Kidney tubule cell (primary cell): Measurements from ENCODE around the gene CA5A.
"Not testable (repeated sequence)": the region's sequence is repeated elsewhere in the genome, so short reads cannot be mapped to it uniquely, and the experiment has no call there.

ENCODE experiments used
- DNase-seq: peaks from one replicate; pipeline ENCODE4 v3.0.0-alpha.2; 2018; ENCODE audit warnings: low spot score

The CA5A gene

DNA sequence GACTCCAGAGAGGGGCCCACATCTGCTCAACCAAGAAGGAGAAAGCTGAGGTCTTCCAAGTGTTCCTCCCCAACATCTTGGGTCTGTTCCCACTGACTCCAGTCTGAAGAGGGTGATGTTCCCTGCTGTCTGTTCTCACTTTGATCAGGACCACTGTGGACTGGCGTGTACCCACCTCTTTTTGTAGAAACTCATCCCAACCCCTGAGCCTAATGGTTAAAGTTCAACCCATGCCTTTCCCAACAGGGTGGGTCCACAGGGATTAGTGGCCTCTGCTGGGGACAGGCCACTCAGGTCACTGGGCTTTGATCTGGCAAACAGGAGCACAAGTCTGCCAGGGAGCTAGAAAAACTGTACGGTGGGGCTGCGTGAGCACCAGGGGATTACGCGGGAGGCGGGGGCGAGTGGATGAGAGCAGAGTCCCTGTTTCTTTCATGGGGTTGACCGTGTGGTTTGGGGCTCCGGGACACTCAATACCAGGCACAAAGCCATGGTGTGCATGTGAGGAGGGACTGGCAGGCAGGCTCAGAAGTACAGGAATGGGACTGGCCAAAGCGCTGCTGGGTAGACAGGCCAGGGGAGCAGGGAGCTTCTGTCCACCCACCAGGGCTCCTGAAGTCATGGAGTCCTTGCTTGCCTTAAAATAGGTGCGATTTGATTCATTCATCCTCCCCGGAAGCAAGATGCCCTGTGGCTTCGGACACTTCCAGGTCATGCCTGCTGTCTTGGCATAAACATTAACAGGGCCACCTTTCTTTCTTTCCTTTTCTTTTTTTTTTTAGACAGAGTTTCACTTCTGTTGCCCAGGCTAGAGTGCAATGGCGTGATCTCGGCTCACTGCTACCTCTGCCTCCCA lies at the start of gene CA5A:
Gene CA5A (minus strand): TSS at position 155 of the 856 bp plus-strand sequence. CDS start 79 bp downstream, at position 76.
- DNase-seq = no peak

DNA sequence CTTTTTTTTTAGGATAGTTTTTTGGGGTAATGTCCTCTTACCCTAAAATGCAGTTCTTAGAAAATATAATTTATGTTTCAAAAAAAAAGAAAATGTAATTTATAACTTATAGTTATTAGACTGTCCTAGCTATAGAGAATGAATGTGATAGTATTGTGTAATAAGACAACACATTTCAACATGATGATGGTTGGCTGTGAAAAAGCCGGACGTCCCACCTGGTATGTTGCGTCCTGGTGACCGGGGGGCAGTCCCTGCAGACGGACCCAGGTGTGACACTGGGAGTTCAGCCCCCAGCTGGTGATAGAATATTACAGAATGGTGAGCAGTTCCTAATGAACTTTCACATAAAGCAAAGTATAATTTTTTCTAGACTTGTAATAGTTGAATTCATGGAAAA lies 49.2 kb upstream of the CA5A start:
- not testable (repeated sequence) for DNase-seq

DNA sequence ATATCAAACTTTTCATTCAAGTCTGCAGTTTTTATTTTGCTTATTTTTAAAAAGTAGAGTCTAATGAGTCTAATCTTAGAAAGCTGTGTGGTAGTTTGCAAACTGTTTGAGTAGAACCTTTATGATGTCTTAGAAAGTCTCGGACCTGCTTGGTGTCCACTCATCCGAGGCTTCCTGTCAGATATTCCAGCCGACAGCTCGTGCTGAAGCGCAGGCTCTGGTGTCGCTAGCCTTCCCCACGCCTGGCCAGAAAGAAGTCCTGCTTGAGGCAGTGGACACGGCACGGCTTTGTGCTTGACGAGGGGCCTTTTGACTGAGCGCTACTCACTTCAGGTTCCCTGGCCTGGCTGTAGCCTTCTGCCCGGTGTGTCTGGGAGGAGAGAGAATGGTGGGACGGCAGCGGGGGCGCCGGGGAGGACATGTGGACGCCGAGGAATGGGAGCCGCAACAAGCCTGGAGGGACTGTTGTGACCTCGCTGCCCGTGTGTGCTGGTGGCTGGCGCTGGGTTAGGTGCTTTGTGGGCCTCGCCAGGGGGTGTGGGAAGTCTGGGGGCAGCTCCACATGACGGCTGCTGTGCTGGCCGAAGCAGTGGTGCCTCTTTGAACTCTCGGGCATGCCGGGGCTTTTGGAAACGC lies 48.4 kb upstream of the CA5A start:
- DNase-seq = no peak

DNA sequence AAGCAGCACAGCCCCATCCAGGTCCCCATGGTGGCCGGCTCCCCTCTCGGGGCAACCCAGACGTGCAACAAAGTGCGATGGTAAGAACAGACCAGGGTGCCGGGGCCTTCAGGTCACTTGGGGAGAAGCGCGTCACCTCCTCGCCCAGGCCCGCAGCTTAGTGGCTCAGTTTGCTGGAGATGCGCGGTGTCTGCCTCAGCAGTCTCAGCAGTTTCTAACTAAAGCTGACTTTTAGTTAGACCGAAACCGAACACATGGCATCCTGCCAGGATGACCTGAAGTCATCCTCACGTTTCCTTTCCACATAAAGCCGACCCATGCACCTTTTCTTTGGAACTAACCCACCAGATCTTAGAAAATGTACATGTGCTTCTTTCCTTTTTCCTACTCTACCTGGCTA lies 47.9 kb upstream of the CA5A start:
- peak; percentile 64 for DNase-seq

DNA sequence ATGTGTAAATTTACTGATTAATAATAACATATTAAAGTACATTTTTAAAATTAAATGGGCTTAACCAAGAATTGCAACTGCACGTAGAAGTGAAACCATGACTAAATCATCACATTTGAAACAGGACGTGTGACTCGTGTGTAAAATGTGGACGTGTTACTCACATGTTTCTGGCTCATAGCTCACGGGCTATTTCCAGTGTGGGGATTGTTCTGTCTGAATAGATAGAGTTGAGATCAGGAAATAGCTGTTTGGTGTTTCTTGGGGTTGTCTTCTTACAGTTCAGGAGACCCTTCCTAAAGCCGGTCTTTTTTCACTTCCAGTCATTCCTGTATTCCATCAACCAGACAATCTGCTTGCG lies 47.4 kb upstream of the CA5A start:
- peak; percentile 83 for DNase-seq

DNA sequence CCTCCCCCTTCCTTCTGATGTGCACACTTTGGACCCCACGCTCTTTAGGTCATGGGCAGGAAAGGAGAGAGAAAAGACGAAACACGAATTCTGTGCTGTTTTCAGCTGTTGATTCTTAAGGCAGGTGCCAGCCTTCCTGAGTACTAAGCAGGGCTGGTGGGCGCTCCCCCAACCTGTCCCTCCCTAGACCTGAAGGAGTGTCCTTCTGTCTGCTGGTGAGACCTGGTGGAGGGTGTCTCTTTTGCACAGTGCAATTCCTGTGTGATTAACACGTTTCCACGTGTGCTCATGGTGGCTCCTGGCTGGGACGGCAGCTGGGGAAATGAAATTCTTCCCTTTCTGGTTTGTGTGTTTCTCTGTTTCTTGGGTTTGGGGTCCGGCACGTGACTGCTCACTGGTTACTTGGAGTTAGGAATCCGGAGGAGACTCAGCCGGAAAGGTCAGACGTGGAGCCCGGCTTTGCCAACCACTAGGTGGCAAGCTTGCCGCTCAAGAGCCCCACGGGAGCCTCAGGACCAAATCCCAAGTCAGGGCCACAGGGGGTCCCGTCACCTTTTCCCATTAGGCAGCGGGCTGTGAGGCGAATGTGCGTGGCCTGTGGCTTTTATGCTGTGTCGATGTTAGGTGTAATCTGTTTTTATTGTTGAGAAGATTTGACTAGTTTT lies 46.9 kb upstream of the CA5A start:
- not testable (repeated sequence) for DNase-seq

DNA sequence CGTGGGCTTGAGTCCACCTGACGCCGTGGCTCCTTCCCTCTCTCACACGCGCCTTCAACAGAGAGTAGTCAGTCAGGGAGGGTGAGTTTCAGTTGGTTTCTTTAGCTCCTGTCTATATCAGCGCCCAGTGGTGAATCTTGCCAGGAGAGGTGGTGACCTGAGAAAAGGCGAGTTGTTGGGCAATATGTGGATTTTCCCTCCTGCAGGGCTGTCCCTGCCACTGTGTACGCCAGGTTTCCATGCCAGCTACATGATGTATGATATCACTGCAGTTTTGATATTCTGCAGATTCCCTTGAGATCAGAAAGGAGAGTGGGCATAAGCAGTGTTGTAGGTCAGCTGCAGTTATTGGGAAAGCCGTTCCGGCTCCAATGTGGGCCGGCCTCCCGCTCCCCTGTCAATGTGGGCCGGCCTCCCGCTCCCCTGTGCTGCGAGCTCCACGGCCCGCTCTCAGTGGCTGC lies 46.3 kb upstream of the CA5A start:
- DNase-seq = peak; percentile 50

DNA sequence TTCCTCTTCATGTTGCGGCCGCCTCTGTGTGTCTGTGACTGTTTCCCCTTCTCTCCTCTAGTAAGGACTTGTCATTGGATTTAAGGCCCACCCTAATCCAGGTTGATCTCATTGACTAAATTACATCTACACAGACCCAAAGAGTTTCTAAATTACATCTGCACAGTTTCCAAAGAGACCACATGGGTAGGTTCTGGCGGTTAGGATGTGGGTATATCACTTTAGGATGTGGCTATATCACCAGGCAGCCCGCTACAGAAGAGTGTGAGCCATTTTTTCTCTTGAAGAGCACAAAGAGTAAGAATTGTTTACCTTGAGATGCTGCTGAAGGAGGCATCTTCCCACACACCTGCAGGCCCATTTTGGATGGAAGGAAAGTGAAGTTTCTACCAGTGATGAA lies 45.0 kb upstream of the CA5A start:
- DNase-seq = not testable (repeated sequence)

DNA sequence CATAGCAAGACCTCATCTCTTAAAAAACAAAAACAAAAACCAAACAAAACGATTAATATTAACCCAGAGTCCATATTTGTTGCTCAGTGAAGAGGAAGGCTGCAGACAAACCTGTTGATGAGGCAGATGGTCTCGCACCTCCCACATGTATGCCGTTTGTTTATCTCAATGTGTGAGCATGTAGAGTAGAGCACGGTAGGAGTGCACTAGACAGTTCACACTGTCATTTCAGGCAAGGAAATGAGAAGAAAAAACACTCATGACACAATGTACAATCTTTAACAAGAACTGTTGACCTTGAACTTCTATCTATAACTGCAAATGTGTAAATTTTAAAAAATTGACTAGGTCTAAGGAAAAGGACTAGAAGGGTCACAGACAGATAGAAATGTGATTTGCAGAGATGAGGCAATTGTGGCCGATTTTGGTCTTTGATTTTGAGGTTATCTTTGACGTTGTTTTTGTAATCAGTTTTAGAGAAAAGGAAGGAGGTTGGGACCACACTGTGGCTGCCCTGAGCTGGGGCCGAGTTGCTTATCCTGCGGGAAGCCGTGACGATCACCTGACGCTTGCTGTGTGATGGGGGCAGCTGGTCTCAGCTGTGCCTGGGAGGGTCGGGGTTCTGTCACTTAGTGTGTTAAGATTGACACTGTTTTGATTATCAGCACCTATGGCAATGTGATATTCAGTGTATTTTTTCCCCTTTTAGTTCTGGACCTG lies 43.7 kb upstream of the CA5A start:
- DNase-seq = not testable (repeated sequence)

DNA sequence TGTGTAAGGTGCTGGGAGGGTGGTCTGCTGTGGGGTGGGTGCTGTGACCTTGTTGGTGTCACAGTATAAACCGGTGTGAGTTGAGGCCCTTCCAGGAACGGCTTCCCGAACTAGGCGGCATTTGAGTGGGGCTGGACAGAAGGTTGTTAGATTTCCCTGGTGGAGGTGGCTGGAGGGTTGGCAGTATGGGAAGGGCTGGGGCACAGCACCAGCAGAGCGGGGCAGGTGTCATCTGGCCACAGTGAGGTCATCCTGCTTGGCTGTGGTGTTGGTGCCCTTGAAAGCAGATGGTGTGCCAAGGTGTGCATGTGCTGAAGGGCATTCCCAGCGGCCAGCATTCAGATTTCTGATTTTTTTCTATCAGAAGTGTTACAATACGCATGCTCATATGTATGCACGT lies 43.0 kb upstream of the CA5A start:
- DNase-seq = no peak

DNA sequence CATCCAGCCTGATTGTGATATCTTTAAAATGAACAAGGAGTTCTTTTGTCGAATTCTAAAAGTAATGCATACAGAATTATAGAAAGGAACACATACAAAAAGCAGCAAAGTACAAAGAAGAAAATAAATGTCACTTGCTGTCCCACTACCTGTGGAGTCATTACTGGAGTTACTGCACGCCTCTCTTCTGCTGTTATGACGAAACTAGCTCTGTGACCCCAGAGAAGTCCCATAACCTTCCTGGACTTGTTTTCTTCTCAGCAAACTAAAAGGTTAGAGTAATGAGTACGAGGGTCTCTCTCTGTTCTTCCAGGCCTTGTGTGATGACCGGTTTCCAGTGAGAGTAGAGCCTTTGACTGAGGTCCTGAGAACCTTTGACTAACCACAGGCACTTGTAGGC lies 41.8 kb upstream of the CA5A start:
- DNase-seq = no peak

DNA sequence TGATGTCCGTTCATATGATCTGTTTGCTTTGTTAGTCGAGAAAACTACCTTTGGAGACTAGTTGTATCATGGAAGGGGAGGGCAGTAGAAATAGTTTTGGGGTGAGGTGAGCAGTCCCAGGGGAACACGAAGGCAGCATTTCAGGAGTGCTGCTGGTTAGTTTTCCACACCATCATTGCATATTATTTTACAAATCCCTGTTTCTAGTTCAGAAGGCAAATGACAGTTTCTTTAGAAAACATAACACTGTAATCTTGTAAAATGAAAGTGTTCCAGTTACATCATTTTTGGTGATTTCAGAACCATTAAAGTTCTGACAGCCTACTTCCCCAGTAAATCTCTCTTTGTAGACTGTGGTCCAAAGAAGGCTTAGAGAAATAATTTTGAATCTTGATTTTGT lies 40.3 kb upstream of the CA5A start:
- no peak for DNase-seq

DNA sequence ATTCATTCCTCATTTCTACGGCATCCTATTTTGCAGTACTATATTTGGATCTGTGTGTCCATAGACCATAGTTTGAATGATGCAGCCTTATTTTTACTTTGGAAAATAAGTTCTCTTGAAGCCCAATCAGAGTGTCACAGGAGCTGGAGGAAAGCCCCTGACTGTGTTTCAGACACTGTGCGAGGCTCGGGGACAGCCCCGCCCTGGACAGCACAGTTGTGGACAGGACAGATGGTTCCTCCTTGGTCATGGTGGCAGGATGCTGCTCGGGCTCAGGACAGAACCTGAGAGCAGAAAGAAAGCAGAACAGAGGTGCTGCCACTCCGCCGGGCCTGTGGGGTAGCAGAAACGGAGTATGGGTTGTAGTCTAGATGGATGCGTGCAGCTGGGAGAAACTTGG lies 37.8 kb upstream of the CA5A start:
- DNase-seq = no peak

DNA sequence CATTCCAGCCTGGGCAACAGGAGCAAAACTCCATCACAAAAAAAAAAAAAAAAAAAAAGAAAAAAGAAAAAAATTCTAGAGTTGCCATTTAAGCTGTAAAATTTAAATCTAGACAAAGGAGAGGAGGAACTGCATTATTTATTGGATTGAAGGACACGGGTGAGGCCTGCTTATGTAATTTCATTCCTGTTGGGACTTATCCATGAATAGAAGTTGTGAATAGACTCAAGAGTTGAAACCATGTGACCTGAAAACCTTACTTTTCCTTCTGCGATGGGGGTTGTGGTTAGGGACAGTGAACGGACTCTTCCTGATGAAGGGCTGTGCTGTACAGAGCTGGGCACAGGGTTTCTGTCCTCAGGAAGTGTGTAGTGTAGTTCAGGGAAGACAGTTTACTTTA lies 37.4 kb upstream of the CA5A start:
- no peak for DNase-seq

DNA sequence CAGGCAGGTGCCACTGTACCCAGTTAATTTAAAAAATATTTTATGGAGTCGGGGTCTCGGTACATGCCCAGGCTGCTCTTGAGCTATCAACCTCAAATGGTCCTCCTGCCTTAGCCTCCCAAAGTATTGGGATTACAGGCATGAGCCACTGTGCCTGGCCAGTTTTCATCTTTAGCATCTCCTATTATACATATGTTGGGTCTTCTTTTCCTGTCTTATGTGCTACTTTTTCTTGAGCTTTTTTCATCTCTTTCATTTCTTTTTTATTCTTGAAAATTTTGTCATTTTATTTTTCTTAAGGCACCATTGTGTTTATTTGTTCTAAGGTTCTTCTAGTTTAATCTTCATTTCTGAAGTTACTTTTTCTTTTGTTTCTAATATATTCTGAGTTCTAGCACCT lies 35.6 kb upstream of the CA5A start:
- DNase-seq = no peak

DNA sequence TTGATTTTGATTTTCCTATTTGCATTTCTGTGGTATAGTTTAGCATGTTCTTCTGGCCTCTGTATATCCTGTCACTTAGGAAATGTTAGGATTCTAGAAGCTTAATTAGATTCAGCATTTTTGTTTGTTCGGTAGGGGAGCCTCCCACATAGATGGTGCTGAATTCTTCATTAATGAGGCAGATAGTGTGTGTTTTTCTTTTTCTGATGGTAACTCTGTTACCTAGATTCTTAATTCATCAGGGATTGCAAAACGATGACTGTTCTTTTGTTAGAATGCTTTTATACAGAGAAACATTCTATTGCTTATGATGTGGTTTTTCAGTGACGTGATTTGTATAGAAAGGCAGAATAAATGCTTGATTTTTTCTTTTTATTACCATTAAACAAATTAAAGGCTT lies 33.9 kb upstream of the CA5A start:
- DNase-seq = peak; percentile 70

DNA sequence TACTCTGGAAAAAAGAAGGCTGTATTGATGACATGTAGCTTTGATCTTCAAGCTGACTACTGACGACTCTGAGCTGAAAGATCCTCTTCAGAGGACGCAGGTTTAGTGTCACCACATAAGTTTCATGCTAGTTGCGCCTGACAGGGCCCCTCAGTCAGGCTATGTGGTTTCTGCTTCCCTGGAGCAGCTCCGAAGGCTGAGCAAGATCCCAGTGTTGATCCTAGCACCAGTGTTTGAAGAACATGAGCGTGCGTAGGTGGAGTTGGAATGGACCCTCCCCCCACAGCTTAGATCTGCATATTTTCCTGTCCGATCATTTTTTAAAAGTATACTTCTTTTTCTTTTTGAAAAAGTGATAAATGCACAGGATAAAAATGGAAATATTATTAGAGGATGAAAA lies 32.2 kb upstream of the CA5A start:
- DNase-seq = no peak

DNA sequence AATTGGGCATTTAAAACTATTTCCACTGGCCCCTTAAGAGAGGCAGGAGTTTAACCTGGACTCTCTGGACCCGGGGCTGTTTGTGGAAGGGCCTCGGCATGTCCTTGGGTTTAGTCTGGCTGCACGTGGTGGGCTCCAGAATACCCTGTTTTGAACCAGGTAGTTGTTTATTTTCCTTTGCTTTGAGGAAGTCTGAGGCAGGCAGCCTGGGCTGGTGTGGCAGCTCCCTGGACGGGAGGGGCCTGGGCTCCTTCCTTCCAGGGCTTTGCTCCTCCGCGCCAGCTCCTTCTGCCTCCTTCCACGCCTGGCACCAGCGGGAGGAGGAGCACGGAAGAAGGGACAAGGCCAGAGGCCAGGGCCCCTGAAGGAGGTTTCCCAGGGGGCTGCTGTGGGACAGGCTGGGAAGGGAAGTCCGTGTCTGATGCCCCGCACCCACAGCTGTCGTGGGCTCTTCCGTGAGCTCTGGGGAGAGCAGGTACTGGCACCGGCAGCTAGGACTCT lies 30.4 kb upstream of the CA5A start:
- DNase-seq = peak; percentile 35

DNA sequence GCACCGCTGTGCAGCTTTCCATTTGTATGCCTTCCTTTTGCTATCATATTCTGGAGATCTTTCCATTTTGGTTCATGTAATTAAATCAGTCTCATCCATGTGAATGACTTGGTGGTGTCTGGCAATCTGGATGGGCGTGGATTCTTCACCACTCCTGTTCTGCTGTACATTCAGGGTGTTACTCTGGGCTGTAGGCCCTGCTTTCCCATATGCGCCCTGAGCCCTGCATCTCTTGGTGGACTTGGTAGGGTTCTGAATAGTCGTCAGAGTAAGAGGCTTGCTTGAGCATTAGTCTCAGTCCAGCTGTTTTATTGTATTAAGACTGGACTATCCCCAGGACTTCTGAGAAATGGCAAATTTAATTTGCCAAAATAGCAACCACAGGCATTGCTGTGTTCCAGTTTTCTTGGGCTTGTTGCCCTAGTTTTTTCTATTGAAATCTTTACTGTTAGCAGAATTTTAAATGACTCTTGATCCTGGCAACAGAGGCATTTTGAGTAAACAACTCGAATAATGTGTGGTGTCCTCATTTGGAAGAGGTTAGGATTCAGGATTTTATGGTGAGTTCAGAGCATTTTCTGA lies 29.8 kb upstream of the CA5A start:
- no peak for DNase-seq

DNA sequence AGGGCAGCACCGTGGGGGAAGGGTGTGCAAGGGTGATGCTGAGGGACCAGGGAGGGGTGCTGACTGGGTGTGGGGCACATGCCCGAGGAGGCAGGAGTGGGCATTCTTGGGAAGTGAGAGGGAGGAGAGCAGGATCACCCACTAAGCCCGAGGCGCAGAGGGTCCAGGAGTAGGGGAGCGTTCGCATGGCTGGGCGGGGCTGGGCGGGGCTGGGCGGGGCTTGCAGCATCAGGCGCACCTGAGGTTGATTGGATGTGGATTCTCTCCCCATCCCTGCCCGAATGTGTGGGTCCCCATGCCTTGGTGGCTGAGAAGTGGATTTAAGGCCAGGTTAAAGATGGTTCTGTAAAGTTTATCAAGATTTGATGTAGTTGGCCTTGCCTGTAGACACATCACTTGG lies 29.1 kb upstream of the CA5A start:
- DNase-seq = no peak

DNA sequence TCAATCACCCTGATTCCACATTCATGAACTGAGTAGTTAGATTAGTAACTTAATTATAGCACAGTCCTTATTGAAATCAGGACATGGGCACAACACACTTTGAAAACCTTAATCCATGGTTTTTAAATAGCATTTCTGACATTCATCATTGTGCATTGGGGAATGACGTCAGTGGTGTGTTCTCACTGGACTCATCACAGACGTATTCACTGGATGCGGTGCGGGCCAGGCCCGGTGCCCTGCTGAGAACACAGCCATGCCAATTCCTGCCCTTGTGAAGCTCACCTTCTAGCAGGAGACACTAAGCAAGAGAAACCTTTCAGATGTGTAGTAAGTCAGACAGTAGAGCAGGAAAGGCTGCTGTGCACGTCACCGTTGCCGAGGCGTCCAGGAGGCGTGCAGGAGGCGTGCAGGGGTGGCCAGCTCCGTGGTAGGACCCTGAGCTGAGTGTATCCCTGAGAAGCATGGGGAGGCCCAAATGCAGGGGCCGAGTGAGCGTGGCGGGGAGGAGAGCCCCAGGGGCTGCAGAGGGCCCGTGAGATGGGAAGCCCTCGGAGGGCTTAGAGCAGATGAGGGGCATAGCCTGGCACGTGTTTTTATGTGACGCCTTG lies 27.8 kb upstream of the CA5A start:
- DNase-seq = no peak
